PC-9 (cell line): Measurements from ENCODE around the gene KIAA1671. TPM values are rescaled to one million over a fixed set of nuclear protein-coding genes. Genes with fewer than 3 reads are reported as not detected.

Source experiments
- BruUV-seq: library from RNA; stranded (reverse); fragments of 400-500 nt; replicated peaks from 2 replicates; lab custom pipeline; 2021; lab: Mats Ljungman, UMichigan
- CTCF ChIA-PET: fragments of 300-600 bp; sonication (Branson Sonifier 250); formaldehyde crosslinking; loops from one replicate; lab custom pipeline; 2022; ENCODE audit warnings: antibody characterized with exemption; lab: Charles Lee
- POLR2A ChIA-PET: fragments of 300-600 bp; sonication (Branson Sonifier 250); formaldehyde crosslinking; loops from one replicate; lab custom pipeline; 2022; ENCODE audit warnings: antibody characterized with exemption; ENCODE audit not compliant: unreplicated experiment; lab: Charles Lee
- DNase-seq, 2 experiments: peaks; one replicate each; pipeline versions ENCODE4 v3.0.0 to v3.0.0-alpha.2; 2015 to 2022; ENCODE audit warnings: mixed read lengths in 1 of 2
- H2AFZ ChIP-seq: fragments of 200-600 bp; sonication (generic); 2 replicates; pipeline ENCODE4 v1.8.1; 2017; ENCODE audit warnings: antibody characterized with exemption
- H3F3A ChIP-seq: fragments of 200-600 bp; sonication (generic); 2 replicates; pipeline ENCODE4 v1.8.1; 2017; ENCODE audit warnings: antibody characterized with exemption, mild to moderate bottlenecking, low read depth; ENCODE audit not compliant: insufficient read depth
- H3K27ac ChIP-seq: fragments of 200-600 bp; sonication (generic); 2 replicates; pipeline ENCODE4 v1.6.1; 2016; ENCODE audit warnings: mixed run types
- H3K27me3 ChIP-seq: fragments of 200-600 bp; sonication (generic); 2 replicates; pipeline ENCODE4 v1.6.1; 2016; ENCODE audit warnings: low read depth, mixed run types; ENCODE audit not compliant: insufficient read depth
- H3K36me3 ChIP-seq: fragments of 200-600 bp; sonication (generic); 2 replicates; pipeline ENCODE4 v1.6.1; 2016; ENCODE audit warnings: low read depth, mixed run types
- H3K4me1 ChIP-seq: fragments of 200-600 bp; sonication (generic); replicated peaks from 2 replicates; pipeline ENCODE4 v1.6.1; 2016; ENCODE audit warnings: mixed run types; ENCODE audit not compliant: insufficient read depth
- H3K4me2 ChIP-seq: fragments of 200-600 bp; sonication (generic); 2 replicates; pipeline ENCODE4 v1.6.1; 2017; ENCODE audit warnings: mixed run types
- H3K4me3 ChIP-seq: fragments of 200-600 bp; sonication (generic); 2 replicates; pipeline ENCODE4 v1.6.1; 2016; ENCODE audit warnings: mixed run types
- H3K79me2 ChIP-seq: fragments of 200-600 bp; sonication (generic); 2 replicates; pipeline ENCODE4 v1.6.1; 2017; ENCODE audit warnings: low read depth, mixed run types
- H3K9me2 ChIP-seq: fragments of 200-600 bp; sonication (generic); 2 replicates; pipeline ENCODE4 v1.8.1; 2017; ENCODE audit warnings: mild to moderate bottlenecking; ENCODE audit not compliant: insufficient read depth
- H3K9me3 ChIP-seq: fragments of 200-600 bp; sonication (generic); 2 replicates; pipeline ENCODE4 v1.8.1; 2016; ENCODE audit warnings: low read depth; ENCODE audit not compliant: insufficient read depth
- H4K20me1 ChIP-seq: fragments of 200-600 bp; sonication (generic); 2 replicates; pipeline ENCODE4 v1.8.1; 2017; ENCODE audit not compliant: insufficient read depth
- EZH2 ChIP-seq: fragments of 200-600 bp; sonication (generic); IDR thresholded peaks from 2 replicates; pipeline ENCODE4 v1.8.0; 2017; ENCODE audit warnings: antibody characterized with exemption, low read depth
- intact Hi-C: fragments of 100-400 bp; cut with micrococcal nuclease; formaldehyde crosslinking; loops from one replicate; pipeline ENCODE4 v1.10.0; 2022; ENCODE audit not compliant: unreplicated experiment
- total RNA-seq: library from RNA; stranded (reverse); gene quantifications from 2 replicates; pipeline ENCODE4 v1.2.3, GENCODE V29; 2021
- TF ChIP-seq, protein P1 (sequence below): fragments of 200-600 bp; sonication (generic); conservative IDR thresholded peaks from 2 replicates; pipeline ENCODE4 v1.6.1; 2017; ENCODE audit warnings: mixed run types, antibody characterized with exemption, mild to moderate bottlenecking, moderate library complexity

Gene KIAA1671
- total RNA-seq, 1 experiment from 2014 or later = 44.3 TPM

DNA sequence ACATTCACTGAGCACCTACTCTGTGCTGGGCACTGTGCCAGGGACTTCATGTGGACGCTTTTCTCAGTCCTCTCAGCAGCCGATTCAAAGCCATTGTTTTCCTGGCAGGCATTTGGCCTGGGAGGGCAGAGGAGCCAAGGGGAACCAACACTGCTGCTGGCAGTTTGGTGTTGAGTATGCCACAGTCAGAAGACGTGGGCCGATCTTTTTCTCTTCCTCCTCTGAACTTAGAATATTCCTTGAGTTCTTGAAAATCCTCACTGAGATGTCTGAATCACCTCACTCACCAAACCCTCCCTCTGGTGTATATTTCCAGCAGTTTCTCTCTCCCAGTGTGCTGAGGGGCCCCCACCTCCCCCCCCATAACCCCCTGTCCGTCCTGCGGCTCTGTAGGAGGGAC lies 132.6 kb downstream of the KIAA1671 start:
- no peaks in the 10 kb centered on the region for H3K4me1 ChIP-seq
- no peak for DNase-seq
- no peaks in the 10 kb centered on the region for H3K79me2 ChIP-seq
- H3K36me3 ChIP-seq = no peaks in the 10 kb centered on the region
- H3K27me3 ChIP-seq = no peaks in the 10 kb centered on the region
- no peak overlapping the region for H3K4me3 ChIP-seq
- no peak overlapping the region for H3K4me2 ChIP-seq
- ChIA-PET POLR2A (no interaction called here), CTCF (no interaction called here)
- no peak for TF ChIP-seq EZH2
- TF ChIP-seq, protein P1, sequence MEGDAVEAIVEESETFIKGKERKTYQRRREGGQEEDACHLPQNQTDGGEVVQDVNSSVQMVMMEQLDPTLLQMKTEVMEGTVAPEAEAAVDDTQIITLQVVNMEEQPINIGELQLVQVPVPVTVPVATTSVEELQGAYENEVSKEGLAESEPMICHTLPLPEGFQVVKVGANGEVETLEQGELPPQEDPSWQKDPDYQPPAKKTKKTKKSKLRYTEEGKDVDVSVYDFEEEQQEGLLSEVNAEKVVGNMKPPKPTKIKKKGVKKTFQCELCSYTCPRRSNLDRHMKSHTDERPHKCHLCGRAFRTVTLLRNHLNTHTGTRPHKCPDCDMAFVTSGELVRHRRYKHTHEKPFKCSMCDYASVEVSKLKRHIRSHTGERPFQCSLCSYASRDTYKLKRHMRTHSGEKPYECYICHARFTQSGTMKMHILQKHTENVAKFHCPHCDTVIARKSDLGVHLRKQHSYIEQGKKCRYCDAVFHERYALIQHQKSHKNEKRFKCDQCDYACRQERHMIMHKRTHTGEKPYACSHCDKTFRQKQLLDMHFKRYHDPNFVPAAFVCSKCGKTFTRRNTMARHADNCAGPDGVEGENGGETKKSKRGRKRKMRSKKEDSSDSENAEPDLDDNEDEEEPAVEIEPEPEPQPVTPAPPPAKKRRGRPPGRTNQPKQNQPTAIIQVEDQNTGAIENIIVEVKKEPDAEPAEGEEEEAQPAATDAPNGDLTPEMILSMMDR = no peak
- H4K20me1 ChIP-seq = peaks cover 21% of the 10 kb centered on the region
- no peaks in the 10 kb centered on the region for H3K9me3 ChIP-seq
- intact Hi-C loops = no loop called here
- 0 out of 2 replicates have a peak, but pooled peaks cover 3% of the 10 kb centered on the region for H3F3A ChIP-seq
- H3K27ac ChIP-seq = no peak overlapping the region
- H2AFZ ChIP-seq = no peak overlapping the region
- H3K9me2 ChIP-seq = no peaks in the 10 kb centered on the region
- BruUV-seq = no TSS peak

DNA sequence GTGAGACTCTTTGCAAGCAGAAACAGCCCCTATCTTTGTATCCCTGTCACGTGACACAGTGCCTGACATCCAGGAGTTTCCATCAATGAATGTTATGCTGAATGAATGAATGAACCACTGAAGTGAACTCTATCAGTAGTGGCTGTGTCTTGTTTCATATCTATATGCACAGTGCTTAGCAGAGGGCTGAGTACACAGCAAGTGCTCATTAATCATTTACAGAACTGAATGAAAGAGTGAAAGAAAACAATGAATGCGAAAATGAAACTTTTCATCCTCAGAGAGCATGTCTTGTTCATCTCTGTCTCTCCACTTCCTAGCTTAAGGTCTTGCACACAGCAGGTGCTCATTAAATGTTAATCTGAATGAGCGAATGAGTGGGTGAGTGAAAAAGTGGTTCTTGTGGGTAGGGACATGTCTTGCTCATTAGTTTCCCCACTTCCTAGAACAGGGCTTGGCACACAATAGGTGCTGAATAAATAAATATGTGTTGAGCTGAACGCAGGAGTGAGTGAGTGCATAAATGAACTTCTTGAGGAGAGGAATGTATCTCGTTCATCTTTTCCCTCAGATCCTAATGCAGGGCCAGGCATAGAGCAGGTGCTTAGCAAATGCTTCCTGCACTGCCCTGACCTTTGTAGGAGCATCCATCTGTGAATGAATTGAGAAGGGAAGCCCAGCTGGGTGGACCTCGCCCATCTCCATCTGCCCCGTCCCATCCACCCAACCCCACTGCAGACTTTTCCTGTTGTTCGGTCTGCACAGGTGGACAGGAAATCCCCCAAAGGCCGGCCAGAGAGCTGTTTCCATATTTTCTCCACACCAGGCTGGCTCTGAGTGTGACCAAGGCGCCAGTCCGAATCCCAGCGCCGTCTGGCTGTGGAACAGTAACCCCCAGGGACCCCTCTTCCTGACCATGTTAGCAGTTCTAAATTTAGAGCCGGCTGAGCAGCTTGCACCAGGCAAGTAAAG lies 133.7 kb downstream of the KIAA1671 start:
- POLR2A ChIA-PET = no interaction called here
- TF ChIP-seq, protein P1 = no peak
- no peak for TF ChIP-seq EZH2
- no peak overlapping the region for H2AFZ ChIP-seq
- no peaks in the 10 kb centered on the region for H3K36me3 ChIP-seq
- peaks cover 17% of the 10 kb centered on the region for H4K20me1 ChIP-seq
- no peak overlapping the region for H3K4me3 ChIP-seq
- H3K9me2 ChIP-seq = no peaks in the 10 kb centered on the region
- BruUV-seq = no TSS peak
- no peaks in the 10 kb centered on the region for H3K79me2 ChIP-seq
- H3K9me3 ChIP-seq = no peaks in the 10 kb centered on the region
- no peak for DNase-seq
- CTCF ChIA-PET = no interaction called here
- no peak overlapping the region for H3K4me2 ChIP-seq
- H3K4me1 ChIP-seq = no peaks in the 10 kb centered on the region
- intact Hi-C loops = no loop called here
- H3K27ac ChIP-seq = no peak overlapping the region
- no peaks in the 10 kb centered on the region for H3K27me3 ChIP-seq
- H3F3A ChIP-seq = 0 out of 2 replicates have a peak, but pooled peaks cover 3% of the 10 kb centered on the region

DNA sequence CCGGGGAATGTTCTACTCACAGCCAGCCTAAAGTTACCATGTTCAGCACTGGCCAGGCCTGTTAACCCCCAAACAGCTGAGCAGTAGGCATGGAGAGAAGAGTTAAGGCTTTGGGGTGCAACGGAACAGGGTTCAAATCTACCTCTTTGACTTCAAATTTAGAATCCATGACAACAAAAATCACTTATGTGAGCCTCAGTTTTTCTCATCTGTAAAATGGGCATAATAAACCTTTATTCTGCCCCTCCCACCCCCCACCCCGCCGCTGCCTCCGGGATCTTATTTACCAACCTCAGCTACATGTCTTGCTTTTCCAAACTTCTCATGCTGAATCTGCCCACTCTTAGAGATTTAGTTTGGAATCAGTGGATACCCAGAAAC lies 134.4 kb downstream of the KIAA1671 start:
- no peak overlapping the region for H2AFZ ChIP-seq
- H3K79me2 ChIP-seq = no peaks in the 10 kb centered on the region
- H3K4me2 ChIP-seq = no peak overlapping the region
- ChIA-PET POLR2A (no interaction called here), CTCF (no interaction called here)
- intact Hi-C loops = no loop called here
- H4K20me1 ChIP-seq = peaks cover 10% of the 10 kb centered on the region
- 0 out of 2 replicates have a peak, but pooled peaks cover 3% of the 10 kb centered on the region for H3F3A ChIP-seq
- DNase-seq = no peak
- no peak overlapping the region for H3K4me3 ChIP-seq
- no peaks in the 10 kb centered on the region for H3K4me1 ChIP-seq
- H3K9me2 ChIP-seq = no peaks in the 10 kb centered on the region
- TF ChIP-seq, protein P1 = no peak
- no peaks in the 10 kb centered on the region for H3K9me3 ChIP-seq
- no peaks in the 10 kb centered on the region for H3K36me3 ChIP-seq
- no peak overlapping the region for H3K27ac ChIP-seq
- BruUV-seq = no TSS peak
- no peaks in the 10 kb centered on the region for H3K27me3 ChIP-seq
